ENCODE data around the gene ACCSL.

The ACCSL gene

DNA sequence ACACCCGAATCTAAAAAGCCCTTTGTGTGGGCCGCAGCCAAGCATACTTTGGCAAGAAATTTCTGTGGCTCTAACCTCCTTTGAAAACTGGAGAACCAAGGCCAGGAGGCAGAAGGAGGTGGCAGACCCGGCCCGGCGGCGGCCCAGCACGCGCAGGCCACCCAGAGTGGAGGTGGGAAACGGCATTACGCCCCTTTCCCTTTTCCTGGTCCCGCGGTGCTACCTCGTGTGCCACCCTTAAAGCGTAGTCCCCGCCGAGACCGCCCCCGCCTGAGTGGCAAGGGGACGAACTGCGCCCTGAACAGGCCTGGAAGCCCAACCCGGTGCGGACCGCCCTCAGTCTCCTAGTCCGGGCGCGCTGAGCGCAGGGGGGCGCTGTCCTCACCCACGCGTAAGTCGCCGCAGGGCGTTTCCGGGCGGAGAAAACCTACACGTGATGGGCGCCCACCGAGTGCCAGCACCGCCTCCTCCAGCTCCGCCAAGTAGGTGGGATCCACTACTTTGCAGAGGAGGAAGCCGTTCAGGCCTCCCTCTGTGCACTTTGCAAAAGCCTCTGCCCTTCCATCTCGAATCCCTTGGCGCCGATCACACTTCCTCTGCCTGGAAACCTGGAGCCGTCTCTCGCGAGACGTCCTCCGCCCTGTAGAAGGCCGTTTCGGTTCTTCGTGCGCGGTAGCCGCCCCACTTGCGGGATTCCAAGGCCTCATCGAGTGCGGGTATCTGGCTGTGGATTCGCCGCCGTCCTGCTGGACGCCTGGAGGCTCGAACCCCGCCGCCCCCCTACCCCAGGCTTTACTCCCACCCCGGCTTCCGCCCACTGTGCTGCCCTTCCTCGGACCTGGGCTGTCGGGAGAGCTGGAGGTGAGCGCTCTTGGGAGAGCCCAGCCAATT, 18.3 kb downstream of the ACCSL start, which contains the start of gene ACCS:
TSS of gene ACCS (plus strand) at position 430 of the 891 bp plus-strand sequence. CDS start 1,358 bp downstream, outside the sequence.
- DNase-seq: peak; percentile 87 to 90

DNA sequence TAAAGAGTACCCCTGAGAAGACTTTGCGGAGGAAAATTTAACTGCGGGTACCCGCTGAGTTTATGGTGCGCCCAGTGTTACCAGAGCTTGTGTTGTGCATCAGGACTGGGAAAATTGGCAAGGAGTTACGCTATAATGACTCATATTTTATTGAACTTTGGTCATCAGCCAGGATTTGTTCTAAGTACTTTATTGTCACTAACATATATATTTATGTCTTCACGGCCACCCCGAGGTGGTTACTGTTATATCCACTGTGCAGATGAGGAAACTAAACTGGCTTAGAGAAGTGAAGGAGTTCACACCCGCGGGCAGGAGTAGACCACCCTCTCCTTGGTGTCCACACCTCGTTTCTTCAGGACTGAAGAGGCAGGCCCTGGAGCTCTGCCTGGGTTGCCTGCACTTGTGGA, 19.0 kb downstream of the ACCSL start:
- no peak for DNase-seq

DNA sequence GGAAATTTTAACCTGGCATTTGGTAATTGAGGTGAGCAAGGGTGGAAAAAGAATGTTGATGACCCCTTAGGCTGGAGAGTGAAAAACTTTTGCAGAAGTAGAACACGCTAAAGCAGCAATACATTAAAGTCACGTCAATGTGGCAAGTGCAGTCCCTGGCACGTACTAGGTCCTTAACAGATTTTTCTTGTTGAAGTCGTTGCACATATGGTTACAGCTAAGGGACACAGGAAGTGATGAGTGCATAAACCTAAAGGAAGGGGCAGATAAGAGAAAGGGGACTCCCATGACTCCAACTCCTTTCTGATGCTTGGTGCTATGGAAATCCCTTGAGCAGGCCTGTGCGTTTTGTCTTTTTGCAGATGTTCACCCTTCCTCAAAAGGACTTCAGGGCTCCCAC, 19.5 kb downstream of the ACCSL start:
- no peak for DNase-seq

DNA sequence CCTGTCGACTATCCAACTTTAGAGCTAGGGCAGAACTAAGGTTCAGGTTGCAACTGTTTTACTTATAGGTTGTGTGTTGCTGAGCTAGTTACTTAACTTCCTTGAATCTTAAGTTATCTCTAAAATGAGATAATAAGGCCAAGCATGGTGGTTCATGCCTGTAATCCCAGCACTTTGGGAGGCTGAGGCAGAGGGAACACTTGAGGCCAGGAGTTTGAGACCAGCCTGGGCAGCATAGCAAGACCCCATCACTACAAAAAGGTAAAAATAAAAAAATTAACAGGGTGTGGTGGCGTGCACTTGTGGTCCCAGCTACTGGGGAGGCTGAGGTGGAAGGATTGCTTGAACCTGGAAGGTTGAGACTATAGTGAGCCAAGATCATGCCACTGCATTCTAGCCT, 20.4 kb downstream of the ACCSL start:
- no peak for DNase-seq

DNA sequence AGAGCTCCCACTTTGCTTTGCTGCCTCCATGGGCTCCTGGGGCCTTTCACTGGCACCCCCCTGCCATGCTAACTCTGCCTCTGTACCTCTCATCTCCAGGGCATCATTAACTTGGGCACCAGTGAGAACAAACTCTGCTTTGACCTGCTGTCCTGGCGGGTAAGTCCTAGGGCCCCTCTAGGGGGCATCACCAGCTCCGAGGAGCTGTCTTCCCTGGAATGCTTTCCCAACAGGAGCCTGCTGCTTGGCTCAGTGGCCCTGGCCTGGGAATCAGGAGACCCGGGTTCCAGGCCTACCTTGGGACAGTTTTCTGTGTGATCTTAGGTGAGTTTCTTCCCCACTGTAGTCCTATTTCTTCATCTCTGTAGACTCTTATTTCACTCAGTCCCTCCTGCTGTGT, 23.4 kb downstream of the ACCSL start:
- no peak for DNase-seq

DNA sequence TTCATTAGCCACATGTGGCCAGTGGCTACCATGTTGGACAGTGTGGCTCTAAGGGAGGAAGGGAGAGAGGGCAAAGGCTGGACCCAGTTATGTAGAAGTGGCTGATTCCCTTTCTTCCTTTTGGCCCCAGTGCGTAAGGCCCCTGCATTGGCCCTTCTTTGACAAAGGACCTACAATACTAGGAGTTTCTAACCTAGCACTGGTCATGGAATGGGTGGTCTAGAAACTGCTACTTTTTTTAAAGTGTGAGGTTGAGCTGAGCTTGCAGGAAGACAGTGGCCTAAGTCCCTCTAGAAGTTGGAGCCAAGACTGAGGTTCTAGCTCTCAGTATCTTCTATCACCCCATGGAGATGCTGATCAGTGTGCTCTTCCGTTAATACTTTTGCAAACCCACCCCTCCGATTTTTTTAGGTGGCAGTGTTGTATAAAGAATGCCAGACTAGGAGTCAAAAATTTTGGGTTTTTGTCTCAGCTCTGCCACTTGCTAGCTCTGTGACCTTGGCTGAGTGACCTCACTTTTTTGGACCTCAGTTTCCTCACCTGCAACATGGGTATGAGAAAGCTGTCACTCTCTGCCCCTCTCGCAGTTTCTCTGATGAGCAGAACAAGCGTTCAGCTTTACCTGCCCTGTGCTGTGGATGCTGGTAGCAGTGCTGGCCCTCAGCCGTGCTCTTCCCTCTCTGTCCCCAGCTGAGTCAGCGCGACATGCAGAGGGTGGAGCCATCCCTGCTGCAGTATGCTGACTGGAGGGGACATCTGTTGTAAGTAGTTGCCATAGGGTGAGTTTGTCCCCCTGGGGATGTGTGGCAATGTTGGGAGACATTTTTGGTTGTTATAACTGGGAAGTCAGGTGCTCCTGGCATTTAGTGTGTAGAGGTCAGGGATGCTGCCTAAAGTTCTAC, 25.2 kb downstream of the ACCSL start:
- no peak for DNase-seq

DNA sequence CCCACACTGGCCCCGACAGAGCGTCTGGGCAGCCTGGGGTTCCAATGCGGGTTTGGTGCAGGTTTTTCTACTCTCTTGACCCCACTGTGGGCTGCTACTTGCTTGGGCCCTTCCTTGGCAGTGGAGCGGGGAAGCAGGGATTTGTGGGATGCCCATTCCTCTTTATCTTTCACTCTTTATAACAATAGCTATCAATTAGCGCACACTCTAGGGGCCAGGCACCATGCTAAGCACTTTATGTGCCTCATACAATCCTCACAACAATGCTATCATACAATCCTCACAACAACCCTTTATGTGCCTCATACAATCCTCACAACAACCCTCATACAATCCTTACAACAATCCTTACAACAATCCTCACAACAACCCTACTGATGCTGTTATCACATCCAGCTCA, 31.0 kb downstream of the ACCSL start:
- DNase-seq: no peak

DNA sequence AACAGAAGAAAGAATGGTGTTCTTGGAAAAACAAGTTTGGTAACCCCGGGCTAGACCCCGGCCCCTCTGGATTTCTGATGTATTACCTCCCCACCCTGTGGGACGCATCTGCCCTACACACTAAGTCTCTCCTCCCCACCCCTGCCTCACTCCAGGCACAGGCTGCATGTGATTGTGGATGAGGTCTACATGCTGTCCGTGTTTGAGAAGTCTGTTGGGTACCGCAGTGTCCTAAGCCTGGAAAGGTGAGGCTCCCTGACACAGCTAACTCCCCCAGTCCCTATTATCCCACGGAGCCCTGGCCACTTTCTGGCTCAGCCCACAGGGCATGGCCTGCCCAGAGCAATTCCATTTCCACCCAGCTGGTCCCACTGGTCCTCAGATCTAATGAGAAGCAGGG, 31.6 kb downstream of the ACCSL start:
- DNase-seq: no peak

DNA sequence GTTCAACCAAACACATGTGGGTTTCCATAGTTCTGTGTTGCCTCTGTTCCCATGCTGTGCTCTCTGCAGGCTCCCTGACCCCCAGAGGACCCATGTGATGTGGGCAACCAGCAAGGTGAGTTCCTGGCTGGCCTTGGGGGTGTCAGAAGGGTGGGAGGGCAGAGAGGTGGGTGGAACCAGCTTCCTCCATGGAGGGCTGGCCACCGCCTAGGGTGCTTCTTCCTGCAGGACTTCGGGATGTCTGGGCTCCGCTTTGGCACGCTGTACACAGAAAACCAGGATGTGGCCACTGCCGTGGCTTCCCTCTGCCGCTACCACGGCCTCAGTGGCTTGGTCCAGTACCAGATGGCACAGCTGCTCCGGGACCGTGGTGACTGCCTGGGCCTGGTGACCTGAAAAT, 33.2 kb downstream of the ACCSL start:
- DNase-seq: no peak

DNA sequence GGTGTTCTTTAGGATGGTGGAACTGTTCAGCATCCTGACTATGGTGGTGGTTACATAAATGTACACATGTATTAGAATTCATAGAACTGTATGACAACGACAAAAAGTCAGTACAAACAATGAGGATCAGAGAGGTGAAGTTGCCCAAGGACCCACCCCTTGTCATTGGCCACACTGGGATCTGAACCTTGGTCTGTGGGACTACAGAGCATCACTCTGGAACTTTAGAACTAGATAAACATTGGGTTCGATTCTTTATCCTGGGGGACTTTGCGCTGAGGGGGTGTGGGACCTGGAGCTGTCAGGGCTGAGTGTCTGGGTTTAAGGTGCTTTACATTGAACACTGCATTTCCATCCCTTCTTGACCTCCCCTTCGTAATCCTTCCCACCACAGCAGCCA, 34.9 kb downstream of the ACCSL start:
- no peak for DNase-seq

DNA sequence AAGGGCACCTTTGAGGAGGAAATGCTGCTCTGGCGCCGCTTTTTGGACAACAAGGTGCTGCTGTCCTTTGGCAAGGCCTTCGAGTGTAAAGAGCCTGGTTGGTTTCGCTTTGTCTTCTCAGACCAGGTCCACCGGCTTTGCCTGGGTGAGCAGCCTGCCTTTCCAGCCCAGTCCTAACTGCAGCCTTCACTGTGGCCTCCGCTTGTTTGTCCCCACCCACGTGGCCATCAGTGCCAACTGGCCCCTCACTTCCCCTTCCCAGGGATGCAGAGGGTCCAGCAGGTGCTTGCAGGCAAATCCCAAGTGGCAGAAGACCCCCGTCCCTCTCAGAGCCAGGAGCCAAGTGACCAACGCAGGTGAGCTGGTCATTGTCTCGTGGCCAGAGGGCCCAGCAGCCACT, 35.7 kb downstream of the ACCSL start:
- no peak for DNase-seq

DNA sequence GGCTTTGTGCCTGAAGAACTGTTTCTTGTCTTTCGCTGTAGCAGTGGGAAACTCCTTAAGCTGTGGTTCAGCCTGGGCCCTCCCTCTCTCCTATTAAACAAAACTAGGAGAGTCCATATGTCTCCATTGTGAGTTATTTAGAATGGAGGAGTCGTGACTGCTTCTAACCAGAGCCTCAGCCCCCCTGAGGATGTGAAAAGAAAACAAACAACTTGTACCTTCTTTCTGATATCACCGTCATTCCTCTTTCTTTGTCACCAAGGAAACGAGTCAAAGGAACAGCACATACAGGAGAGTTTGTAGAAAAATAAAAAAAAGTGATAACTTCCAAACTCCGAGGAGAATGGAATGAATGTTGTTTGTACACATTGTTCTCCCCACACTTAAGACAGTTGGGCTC, 36.1 kb downstream of the ACCSL start:
- DNase-seq: no peak

DNA sequence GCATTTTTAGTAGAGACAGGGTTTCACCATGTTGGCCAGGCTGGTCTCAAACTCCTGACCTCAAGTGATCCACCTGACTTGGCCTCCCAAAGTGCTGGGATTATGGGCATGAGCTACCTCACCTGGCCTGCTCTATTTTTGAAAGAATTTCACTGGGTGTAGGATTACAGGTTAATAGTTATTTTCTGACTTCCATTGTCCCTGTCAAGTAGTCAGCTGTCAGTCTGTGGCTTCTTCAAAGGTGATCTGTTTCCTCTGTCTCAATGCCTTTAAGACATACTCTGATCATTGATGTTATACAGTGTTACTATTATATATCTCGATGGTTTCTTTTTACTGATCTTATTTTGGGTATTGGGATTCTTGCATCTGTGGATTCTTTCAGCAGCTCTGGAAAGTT, 37.5 kb downstream of the ACCSL start:
- no peak for DNase-seq

DNA sequence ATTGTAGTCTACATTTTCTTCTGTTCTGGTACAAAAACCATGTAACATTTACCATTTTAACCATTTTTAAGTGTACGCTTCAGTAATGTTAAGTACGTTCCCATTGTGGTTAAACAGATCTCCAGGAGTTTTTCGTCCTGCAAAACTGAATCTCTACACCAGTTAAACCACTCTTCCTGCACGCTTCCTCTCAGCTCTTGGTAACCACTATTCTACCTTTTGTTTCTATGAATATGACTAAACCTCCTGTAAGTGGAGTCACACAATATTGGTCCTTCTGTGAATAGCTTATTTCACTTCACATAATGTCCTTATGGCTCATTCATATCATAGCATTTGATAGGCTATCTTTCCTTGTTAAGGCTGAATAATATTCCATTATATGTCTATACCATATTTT, 40.6 kb downstream of the ACCSL start:
- DNase-seq: no peak

DNA sequence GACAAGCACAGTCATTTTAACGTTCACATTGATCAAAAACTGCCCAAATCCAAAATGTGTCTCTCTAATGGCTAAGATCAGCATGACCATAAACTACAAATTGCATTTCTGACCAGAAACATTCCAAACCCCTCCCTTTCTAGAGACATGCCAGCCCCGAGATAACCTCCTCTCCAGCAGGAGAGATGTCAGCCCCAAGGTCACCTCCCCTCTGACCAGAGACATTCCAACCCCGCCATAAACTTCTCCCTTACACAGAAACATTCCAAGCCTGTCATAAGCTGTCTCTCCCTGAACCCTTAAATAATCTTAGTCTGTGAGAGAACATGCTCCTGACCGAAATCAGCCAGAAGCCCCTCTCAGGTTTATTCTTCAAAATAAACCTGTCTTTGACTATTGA, 41.1 kb downstream of the ACCSL start:
- no peak for DNase-seq

DNA sequence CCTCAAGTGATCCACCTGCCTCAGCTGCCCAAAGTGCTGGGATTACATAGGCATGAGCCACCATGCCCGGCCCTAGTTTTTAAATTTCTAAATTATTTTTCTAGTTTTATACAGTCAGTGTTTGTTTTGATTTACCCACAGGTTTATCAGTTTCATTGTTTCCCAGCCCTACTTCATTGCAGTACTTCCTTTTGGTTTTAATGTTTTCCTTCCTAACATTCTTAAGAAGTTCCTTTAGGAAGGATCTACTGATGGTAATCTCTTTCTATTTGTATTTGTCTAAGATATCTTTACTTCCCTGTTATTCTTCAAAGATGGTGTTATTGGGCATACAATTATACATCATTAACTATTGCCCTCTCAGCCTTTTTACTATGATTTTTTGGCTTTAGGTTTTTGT, 42.8 kb downstream of the ACCSL start:
- DNase-seq: no peak

DNA sequence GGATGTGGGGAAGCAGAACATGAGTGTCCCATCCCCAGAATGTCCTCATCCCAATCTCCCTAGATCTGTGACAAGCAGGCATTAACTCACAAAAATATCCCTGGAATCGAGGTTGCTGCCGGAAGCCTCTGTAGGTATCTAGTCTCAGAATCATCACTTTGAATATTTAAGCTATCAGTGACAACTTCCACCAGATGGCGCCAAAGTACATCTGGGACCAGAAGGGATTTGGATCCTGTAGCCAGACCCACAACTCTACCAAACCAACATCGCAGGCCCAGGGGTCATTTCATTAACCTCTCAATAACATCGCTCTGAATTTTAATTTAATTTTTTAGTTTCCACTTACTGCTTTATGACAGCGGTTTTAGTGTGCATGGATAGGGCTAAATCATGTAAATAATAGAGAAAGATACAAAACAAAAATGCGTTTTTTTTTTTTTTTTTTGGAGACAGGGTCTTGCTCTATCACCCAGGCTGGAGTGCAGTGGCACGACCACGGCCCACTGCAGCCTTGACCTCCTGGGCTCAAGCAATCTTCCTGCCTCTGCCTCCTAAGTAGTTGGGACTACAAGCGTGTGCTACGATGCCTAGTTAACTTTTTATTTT, 46.6 kb downstream of the ACCSL start:
- peak; percentile 75 to 77 for DNase-seq

DNA sequence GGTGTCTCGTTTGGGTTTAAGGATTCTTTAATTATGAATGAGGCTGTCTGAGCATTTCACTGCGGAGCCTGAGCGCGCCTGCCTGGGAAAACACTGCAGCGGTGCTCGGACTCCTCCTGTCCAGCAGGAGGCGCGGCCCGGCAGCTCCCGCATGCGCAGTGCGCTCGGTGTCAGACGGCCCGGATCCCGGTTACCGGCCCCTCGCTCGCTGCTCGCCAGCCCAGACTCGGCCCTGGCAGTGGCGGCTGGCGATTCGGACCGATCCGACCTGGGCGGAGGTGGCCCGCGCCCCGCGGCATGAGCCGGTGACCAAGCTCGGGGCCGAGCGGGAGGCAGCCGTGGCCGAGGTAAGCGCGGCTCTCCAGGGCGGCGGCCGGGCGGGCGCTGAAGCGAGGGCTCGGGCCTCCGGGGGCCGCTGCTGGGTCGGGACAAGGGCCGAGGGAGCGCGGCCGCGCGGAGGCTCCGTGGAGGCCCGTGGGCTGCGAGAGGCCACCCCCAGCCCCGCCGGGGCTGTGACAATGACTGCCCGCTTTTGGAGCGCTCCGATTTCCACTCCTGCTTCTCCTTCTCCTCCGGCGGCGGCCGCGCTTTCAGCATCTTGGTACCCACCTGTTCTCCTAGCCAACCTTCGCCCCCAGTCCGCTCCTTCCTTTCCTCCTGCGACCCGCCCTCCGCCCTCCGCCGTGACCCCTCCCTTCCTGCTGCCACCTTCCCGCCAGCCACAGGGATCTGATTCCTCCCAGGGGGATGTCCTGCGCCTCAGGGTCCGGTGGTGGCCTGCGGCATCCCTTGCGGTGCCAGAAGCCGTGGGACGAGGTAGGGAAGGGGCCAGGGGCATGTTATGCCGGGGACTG, 48.0 kb downstream of the ACCSL start, which contains the start of gene EXT2:
TSS of gene EXT2 (plus strand) at position 173 of the 854 bp plus-strand sequence. CDS start 12,035 bp downstream, outside the sequence.
- peak; percentile 84 to 91 for DNase-seq

DNA sequence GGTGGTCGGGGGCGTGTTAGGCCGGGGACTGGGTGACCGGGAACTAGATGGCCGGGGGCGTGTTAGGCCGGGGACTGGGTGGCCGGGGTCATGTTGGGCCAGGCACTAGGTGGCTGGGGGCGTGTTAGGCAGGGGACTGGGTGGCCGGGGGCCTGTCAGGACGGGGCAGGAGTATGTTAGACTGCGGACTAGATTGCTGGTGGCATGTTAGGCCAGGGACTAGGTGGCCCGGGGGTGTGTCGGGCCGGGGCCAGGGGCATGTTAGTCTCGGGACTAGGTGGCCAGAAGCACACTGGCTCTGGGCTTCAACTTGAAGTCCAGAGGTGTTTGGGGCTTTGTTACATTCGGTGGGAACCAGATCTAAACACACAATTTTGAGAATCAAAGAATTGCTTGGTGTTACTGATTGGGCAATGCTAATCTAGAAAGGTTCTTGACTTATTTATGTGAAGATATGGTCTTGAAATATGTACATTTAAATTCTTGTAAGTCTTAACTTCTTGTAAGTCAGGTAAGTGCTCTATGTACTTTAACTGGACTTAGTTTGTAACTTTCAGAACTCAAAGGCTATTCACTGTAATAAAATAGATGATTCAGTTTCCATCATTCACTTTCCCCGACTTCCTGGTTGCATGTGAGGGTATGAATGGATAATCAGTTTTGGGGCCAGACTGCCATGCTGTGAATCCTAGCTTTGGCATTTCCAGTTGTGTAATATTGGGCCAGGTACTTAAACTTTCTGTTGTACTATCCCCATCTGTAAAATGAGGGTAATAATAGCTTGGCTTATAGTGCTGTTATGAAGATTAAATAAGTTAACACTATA, 48.8 kb downstream of the ACCSL start:
- DNase-seq: no peak

DNA sequence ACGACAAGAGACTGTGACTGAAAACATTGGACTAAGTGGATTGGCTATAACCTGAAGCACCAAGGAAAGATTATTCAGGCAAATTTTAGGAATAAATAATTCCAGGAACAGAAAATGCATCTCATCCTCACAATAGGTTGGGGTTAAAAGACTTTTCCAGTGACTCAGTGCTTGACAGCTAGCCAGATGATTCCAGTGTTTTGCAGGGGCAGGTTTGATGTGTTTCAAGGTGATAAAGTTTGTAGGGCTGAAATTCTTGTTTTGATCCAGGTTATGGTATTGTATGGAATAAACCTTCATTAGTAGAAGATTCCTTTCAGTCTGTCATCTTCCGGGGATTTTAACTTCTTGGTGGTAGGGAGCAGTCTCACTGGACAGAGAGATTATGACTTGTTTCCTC, 50.0 kb downstream of the ACCSL start:
- no peak for DNase-seq

DNA sequence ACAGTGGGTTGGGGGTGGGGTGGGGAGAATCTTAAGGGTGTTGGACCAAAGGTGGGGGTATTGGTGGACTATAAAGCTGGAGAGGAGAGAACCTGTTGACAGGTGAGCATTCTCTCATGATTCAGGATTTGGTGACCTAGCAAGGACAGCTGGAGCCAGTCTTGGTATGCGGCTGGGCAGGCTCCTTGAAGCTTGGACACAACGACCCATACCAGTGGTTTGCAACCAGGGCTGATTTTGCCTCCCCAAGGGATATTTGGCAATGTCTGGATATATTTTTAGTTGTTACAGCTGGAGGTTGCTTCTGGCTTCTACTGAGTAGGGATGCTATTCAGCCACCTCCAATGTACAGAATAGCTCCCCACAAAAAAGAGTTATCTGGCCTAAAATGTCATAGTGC, 53.3 kb downstream of the ACCSL start:
- DNase-seq: no peak

Data from activated T-cell treated with anti-CD3 and anti-CD28 coated beads, Interleukin-2, amount 50 U/mL, for 48 hours (primary cell).